PFSK-1 (cell line): ENCODE measurements around the gene LRRC15.
A peak's percentile ranks its signal among the peaks of the same experiment; 100 is the strongest.

Source experiments
- FOXP2 ChIP-seq: optimal IDR thresholded peaks from 2 replicates; pipeline ENCODE3; 2011; ENCODE audit warnings: borderline replicate concordance, control low read depth, inconsistent platforms; ENCODE audit not compliant: insufficient read depth; ENCODE audit errors: extremely low read length, extremely low read depth
- POLR2AphosphoS5 ChIP-seq: IDR thresholded peaks from 2 replicates; pipeline ENCODE4 v1.6.1; 2012; ENCODE audit warnings: low read depth, mild to moderate bottlenecking, control low read depth, low read length, moderate library complexity
- SIN3A ChIP-seq: IDR thresholded peaks from 2 replicates; pipeline ENCODE4 v1.6.1; 2012; ENCODE audit warnings: mild to moderate bottlenecking, low read length, moderate library complexity, borderline replicate concordance; ENCODE audit not compliant: insufficient read depth
- TAF1 ChIP-seq: IDR thresholded peaks from 2 replicates; pipeline ENCODE4 v1.6.1; 2012; ENCODE audit warnings: low read length, control low read depth, borderline replicate concordance; ENCODE audit not compliant: insufficient read depth
- TF ChIP-seq, protein P1 (sequence below), 2 experiments: IDR thresholded peaks; 2 replicates each; pipeline versions ENCODE4 v1.6.1 to v1.8.0; 2011 to 2012; ENCODE audit warnings: low read depth in 2 of 2, low read length in 2 of 2, control low read depth in 1 of 2, inconsistent platforms in 1 of 2, mild to moderate bottlenecking in 1 of 2, moderate library complexity in 1 of 2; ENCODE audit not compliant: insufficient read depth in 1 of 2

LRRC15 gene

DNA sequence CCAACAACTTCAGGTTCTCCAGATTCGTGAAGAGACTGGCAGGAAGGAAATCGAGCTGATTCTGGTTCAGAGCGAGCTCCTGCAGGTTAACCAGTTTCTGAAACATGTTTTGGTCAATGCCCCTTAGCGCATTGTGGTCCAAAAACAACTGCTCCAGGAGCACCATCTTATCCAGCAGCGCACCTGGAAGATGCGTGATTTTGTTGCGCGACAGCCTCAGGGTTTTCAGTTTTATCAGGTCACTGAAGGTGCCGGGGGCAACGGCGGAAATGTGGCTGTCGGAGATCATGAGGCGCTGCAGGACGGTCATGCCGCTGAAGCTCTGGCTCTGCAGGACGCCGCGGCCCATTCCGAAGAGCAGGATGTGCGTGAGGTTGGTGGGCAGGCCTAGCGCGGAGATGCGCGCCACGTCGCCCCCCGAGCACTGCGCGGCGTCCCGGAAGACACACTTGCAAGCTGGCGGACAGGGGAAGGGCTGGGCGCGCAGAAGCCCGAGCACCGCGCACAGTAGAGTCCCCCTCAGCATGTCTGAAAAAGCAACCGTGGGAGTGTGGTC, 28.3 kb upstream of the LRRC15 start:
- TF ChIP-seq, protein P1, sequence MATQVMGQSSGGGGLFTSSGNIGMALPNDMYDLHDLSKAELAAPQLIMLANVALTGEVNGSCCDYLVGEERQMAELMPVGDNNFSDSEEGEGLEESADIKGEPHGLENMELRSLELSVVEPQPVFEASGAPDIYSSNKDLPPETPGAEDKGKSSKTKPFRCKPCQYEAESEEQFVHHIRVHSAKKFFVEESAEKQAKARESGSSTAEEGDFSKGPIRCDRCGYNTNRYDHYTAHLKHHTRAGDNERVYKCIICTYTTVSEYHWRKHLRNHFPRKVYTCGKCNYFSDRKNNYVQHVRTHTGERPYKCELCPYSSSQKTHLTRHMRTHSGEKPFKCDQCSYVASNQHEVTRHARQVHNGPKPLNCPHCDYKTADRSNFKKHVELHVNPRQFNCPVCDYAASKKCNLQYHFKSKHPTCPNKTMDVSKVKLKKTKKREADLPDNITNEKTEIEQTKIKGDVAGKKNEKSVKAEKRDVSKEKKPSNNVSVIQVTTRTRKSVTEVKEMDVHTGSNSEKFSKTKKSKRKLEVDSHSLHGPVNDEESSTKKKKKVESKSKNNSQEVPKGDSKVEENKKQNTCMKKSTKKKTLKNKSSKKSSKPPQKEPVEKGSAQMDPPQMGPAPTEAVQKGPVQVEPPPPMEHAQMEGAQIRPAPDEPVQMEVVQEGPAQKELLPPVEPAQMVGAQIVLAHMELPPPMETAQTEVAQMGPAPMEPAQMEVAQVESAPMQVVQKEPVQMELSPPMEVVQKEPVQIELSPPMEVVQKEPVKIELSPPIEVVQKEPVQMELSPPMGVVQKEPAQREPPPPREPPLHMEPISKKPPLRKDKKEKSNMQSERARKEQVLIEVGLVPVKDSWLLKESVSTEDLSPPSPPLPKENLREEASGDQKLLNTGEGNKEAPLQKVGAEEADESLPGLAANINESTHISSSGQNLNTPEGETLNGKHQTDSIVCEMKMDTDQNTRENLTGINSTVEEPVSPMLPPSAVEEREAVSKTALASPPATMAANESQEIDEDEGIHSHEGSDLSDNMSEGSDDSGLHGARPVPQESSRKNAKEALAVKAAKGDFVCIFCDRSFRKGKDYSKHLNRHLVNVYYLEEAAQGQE (IDR thresholded peaks at IDR 0.05; ENCODE audit: insufficient read depth in 1 of 2, low read depth in 2 of 2, low read length in 2 of 2): no peak
- TF ChIP-seq FOXP2 (no peak), TAF1 (no peak), SIN3A (no peak), POLR2AphosphoS5 (no peak)

DNA sequence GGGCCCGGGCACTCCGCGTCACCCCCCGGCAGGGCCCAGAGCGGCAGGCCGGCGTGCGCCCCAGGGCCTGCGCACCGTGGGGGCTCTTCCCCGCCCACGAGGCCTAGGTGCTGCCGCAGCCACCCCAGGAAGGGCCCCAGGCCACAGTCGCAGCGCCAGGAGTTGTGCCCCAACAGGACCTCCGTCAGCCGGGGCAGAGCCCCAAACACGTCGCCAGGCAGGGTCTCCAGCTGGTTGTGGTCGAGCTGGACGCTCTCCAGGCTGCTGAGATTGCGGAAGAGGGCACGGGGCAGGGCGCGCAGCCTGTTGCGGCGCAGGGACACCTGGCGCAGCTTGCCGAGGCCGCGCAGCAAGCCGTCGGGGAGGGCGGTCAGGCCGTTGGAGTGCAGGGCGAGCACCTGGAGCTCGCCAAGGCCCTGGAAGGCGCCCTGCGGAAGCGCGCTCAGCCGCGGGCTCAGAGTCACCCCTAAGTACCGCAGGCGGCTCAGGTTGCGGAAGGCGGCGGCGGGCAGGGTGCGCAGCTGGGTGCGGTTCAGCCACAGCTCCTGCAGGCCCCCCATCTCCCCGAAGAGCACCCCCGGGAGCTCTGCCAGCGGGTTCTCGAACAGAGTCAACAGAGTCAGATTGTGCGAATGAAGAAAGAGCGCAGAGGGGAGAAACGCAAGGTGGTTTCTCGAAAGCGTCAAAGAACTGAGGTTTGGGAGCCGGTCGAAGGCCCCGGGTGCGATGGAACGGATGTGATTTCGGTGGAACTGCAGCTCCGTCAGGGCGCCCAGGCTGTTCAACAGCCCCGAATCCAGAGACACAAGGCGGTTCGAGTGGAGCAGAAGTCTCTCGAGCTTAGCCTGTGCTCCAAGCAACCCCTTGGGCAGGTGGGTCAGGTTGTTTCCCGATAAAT, 27.6 kb upstream of the LRRC15 start:
- TF ChIP-seq FOXP2 (no peak), SIN3A (no peak), TAF1 (no peak), POLR2AphosphoS5 (no peak)
- TF ChIP-seq, protein P1 (IDR thresholded peaks at IDR 0.05; ENCODE audit: insufficient read depth in 1 of 2, low read depth in 2 of 2, low read length in 2 of 2): no peak

DNA sequence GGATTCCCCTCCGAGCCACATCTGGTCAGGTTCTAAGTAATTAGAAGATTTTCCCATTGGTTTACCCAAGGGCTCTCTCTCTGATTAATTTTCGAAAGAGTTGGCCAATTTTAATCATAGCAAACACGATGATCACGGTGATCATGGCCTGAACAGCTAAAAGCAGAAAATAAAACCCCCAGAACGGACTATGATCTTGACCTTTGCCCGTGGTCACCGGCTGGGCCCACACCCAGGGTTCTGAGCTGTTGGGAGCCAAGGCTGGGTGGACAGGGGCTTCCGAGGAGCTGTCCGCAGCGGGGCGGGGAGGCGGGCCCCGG, 27.0 kb upstream of the LRRC15 start:
- TF ChIP-seq TAF1 (no peak), FOXP2 (no peak), SIN3A (no peak), POLR2AphosphoS5 (no peak)
- TF ChIP-seq, protein P1 (IDR thresholded peaks at IDR 0.05; ENCODE audit: insufficient read depth in 1 of 2, low read depth in 2 of 2, low read length in 2 of 2): no peak

DNA sequence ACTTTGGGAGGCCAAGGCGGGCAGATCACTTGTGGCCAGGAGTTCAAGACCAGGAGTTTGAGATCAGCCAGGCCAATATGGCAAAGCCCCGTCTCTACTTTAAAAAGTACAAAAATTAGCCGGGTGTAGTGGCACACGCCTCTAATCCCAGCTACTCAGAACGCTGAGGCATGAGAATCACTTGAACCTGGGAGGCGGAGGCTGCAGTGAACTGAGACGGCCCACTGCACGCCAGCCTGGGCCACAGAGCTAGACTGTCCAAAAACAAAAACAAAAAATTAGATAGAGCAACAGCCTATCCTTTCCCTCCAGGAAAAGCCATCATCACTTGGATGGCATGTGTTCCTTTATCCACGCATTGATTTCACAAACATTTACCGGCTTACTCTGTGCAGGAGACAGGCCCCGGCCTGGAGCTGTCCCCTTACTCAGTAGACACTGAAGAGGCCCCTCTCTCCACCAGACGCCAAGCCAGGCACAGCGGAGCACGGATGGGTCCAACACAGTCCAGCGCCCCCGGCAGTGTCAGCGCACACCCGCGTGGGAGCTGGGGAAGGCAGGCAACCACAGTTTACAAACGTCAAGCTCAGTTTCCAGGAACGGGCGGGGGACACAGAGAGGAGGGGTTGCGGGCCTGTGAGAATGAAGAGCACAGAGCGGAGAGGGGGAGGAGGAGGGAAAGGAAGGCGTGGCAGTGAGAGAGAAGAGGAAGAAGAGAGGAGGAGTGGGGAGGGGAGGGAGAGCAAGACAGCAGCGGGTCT, 26.4 kb upstream of the LRRC15 start:
- no peak for TF ChIP-seq POLR2AphosphoS5
- TF ChIP-seq, protein P1 (IDR thresholded peaks at IDR 0.05; ENCODE audit: insufficient read depth in 1 of 2, low read depth in 2 of 2, low read length in 2 of 2): 0 out of 4 replicates have a peak, but pooled peaks of 1 of the 2 experiments have one; percentile 18
- TF ChIP-seq TAF1: no peak
- no peak for TF ChIP-seq SIN3A
- TF ChIP-seq FOXP2: peak; percentile 66
